DMS 273 treated with DMSO at 0.1 percent for 48 hours (cell line): ENCODE measurements around the gene HOTAIR.
A peak's percentile ranks its signal among the peaks of the same experiment; 100 is the strongest.

Experiments used
- DNase-seq: peaks from one replicate; lab custom pipeline; 2025; lab: John Stamatoyannopoulos, UW

Gene HOTAIR

GRCh38 chr12:53988541-53989226 is 13.9 kb upstream of the HOTAIR start:
- DNase-seq, result no peak

- no peak for DNase-seq
These were observed 13.1 kb upstream of the HOTAIR start for GRCh38 chr12:53987787-53988230.

- no peak for DNase-seq
These were observed 12.1 kb upstream of the HOTAIR start for GRCh38 chr12:53986686-53987483.

- DNase-seq, result no peak
These were observed 11.4 kb upstream of the HOTAIR start for GRCh38 chr12:53985994-53986685.

- no peak for DNase-seq
These were observed 10.9 kb upstream of the HOTAIR start for GRCh38 chr12:53985692-53985993.

GRCh38 chr12:53984901-53985691 is 10.3 kb upstream of the HOTAIR start, which contains the start of gene HOXC10:
Gene HOXC10, plus strand, starts transcription at chr12:53985146. Its CDS starts 114 bp downstream, at chr12:53985260.
- peak; percentile 10 for DNase-seq

- DNase-seq, result no peak
These were observed 9.3 kb upstream of the HOTAIR start for GRCh38 chr12:53983950-53984572.

- DNase-seq, result no peak
These were observed 8.8 kb upstream of the HOTAIR start for GRCh38 chr12:53983568-53983949.

GRCh38 chr12:53982648-53983567 is 8.2 kb upstream of the HOTAIR start:
- no peak for DNase-seq

GRCh38 chr12:53981634-53982565 is 7.1 kb upstream of the HOTAIR start:
- no peak for DNase-seq

GRCh38 chr12:53980802-53981496 is 6.2 kb upstream of the HOTAIR start:
- DNase-seq, result no peak

- DNase-seq, result no peak
These were observed 5.5 kb upstream of the HOTAIR start for GRCh38 chr12:53980104-53980801.

- no peak for DNase-seq
These were observed 4.0 kb upstream of the HOTAIR start for GRCh38 chr12:53978477-53979356.

- DNase-seq, result no peak
These were observed 3.1 kb upstream of the HOTAIR start for GRCh38 chr12:53977596-53978445.

GRCh38 chr12:53976823-53977595 is 2.3 kb upstream of the HOTAIR start:
- no peak for DNase-seq
